HEK293 (cell line): ENCODE data around the gene TATDN2.

Source experiments
- ATF2 ChIP-seq: fragments of 450-650 bp; formaldehyde crosslinking; IDR thresholded peaks from 2 replicates; pipeline ENCODE4 v1.5.1; 2016; ENCODE audit warnings: missing biosample characterization, missing genetic modification characterization, low read depth
- CTCF ChIP-seq: fragments of 450-650 bp; formaldehyde crosslinking; IDR thresholded peaks from 2 replicates; pipeline ENCODE4 v1.5.1; 2016; ENCODE audit warnings: missing biosample characterization, missing genetic modification characterization
- PATZ1 ChIP-seq: fragments of 450-650 bp; formaldehyde crosslinking; IDR thresholded peaks from 2 replicates; pipeline ENCODE4 v1.5.1; 2016; ENCODE audit warnings: missing biosample characterization, missing genetic modification characterization
- TCF7L2 ChIP-seq: IDR thresholded peaks from 2 replicates; pipeline ENCODE4 v1.6.1; 2011; ENCODE audit warnings: low read depth, mild to moderate bottlenecking, inconsistent platforms, low read length, moderate library complexity, borderline replicate concordance
- ZNF112 ChIP-seq: fragments of 450-650 bp; formaldehyde crosslinking; IDR thresholded peaks from 2 replicates; pipeline ENCODE4 v1.5.0; 2017; ENCODE audit warnings: missing biosample characterization, missing genetic modification characterization
- ZNF175 ChIP-seq: fragments of 450-650 bp; formaldehyde crosslinking; IDR thresholded peaks from 2 replicates; pipeline ENCODE4 v1.5.1; 2016; ENCODE audit warnings: missing biosample characterization, missing genetic modification characterization
- ZNF561 ChIP-seq: fragments of 450-650 bp; IDR thresholded peaks from 2 replicates; pipeline ENCODE4 v1.5.1; 2018; ENCODE audit warnings: missing biosample characterization, missing genetic modification characterization, borderline replicate concordance
- ZNF610 ChIP-seq: fragments of 450-650 bp; formaldehyde crosslinking; IDR thresholded peaks from 2 replicates; pipeline ENCODE4 v1.5.1; 2016; ENCODE audit warnings: missing biosample characterization, missing genetic modification characterization, borderline replicate concordance

- TF ChIP-seq ZNF112 (tag by site-specific recombination) (no peak), TCF7L2 (no peak), PATZ1 (tag by site-specific recombination) (no peak), CTCF (tag by site-specific recombination) (no peak), ZNF175 (tag by site-specific recombination) (no peak), ATF2 (tag by site-specific recombination) (no peak), ZNF610 (tag by site-specific recombination) (no peak), ZNF561 (tag by site-specific recombination) (no peak)
Observed at GRCh38 chr3:10303105-10303504, 54.8 kb downstream of the TATDN2 start.
